Bronchial epithelial cell (primary cell): Measurements from ENCODE around the gene PTPRN2. TPM values are rescaled to one million over a fixed set of nuclear protein-coding genes. Genes with fewer than 3 reads are reported as not detected.
"Not testable (repeated sequence)": the region's sequence is repeated elsewhere in the genome, so short reads cannot be mapped to it uniquely, and the experiment has no call there.

Source experiments
- DNase-seq: peaks from one replicate; pipeline ENCODE4 v3.0.0-alpha.2; 2010; ENCODE audit warnings: low read depth
- FAIRE-seq: peaks from 2 replicates; lab custom pipeline; 2011; peaks lifted over from hg19 to GRCh38; lab: Jason Lieb, UNC
- H3K27me3 ChIP-seq: 2 replicates; pipeline ENCODE4 v1.5.1; 2011; ENCODE audit warnings: low read length; ENCODE audit not compliant: control insufficient read depth, insufficient read depth
- H3K36me3 ChIP-seq: 2 replicates; pipeline ENCODE4 v1.5.1; 2011; ENCODE audit warnings: low read length; ENCODE audit not compliant: control insufficient read depth, insufficient read depth
- H3K4me3 ChIP-seq: 2 replicates; pipeline ENCODE4 v1.5.1; 2011; ENCODE audit warnings: mild to moderate bottlenecking, low read depth, low read length, control low read depth
- total RNA-seq: library from RNA; depleted of rRNA; stranded (reverse); fragments of >200 nt; gene quantifications from 2 replicates; pipeline ENCODE4 v1.2.1, GENCODE V29; 2014
- TF ChIP-seq, protein P1 (sequence below): IDR thresholded peaks from 2 replicates; pipeline ENCODE4 v1.5.1; 2011; ENCODE audit warnings: mild to moderate bottlenecking, moderate library complexity, low read length, control low read depth, inconsistent platforms; ENCODE audit not compliant: insufficient read depth, severe bottlenecking

The PTPRN2 gene
- total RNA-seq, 1 donor from 2014 or later = 1.1 TPM

DNA sequence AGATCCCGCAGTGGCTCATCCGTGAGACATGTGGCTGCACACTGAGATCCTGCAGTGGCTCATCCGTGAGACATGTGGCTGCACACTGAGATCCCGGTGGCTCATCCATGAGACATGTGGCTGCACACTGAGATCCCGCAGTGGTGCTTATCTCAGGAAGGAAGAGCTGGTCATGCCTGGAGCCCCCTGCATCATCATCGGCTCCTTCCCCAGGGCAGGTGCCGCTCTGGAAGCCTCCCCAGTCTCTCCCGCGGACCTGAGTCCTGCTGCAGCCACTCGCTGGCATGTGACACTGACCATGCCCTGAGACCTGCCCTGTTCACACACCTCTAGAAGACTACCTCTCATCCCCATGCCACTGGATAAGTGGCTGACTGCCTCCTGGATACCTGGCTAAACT, 181.3 kb downstream of the PTPRN2 start:
- FAIRE-seq = no peak
- TF ChIP-seq, protein P1, sequence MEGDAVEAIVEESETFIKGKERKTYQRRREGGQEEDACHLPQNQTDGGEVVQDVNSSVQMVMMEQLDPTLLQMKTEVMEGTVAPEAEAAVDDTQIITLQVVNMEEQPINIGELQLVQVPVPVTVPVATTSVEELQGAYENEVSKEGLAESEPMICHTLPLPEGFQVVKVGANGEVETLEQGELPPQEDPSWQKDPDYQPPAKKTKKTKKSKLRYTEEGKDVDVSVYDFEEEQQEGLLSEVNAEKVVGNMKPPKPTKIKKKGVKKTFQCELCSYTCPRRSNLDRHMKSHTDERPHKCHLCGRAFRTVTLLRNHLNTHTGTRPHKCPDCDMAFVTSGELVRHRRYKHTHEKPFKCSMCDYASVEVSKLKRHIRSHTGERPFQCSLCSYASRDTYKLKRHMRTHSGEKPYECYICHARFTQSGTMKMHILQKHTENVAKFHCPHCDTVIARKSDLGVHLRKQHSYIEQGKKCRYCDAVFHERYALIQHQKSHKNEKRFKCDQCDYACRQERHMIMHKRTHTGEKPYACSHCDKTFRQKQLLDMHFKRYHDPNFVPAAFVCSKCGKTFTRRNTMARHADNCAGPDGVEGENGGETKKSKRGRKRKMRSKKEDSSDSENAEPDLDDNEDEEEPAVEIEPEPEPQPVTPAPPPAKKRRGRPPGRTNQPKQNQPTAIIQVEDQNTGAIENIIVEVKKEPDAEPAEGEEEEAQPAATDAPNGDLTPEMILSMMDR = no peak
- Histone ChIP-seq H3K27me3 (no peaks in the 10 kb centered on the region), H3K36me3 (no peaks in the 10 kb centered on the region), H3K4me3 (no peak overlapping the region)
- DNase-seq = no peak

DNA sequence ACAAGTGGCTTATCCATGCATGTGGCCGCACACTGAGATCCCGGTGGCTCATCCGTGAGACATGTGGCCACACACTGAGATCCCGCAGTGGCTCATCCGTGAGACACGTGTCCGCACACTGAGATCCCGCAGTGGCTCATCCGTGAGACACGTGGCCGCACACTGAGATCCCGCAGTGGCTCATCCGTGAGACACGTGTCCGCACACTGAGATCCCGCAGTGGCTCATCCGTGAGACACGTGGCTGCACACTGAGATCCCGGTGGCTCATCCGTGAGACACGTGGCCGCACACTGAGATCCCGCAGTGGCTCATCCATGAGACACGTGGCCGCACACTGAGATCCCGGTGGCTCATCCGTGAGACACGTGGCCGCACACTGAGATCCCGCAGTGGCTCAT, 181.9 kb downstream of the PTPRN2 start:
- DNase-seq, H3K27me3 ChIP-seq, H3K36me3 ChIP-seq, H3K4me3 ChIP-seq: not testable (repeated sequence)
- FAIRE-seq = peak; percentile 60

DNA sequence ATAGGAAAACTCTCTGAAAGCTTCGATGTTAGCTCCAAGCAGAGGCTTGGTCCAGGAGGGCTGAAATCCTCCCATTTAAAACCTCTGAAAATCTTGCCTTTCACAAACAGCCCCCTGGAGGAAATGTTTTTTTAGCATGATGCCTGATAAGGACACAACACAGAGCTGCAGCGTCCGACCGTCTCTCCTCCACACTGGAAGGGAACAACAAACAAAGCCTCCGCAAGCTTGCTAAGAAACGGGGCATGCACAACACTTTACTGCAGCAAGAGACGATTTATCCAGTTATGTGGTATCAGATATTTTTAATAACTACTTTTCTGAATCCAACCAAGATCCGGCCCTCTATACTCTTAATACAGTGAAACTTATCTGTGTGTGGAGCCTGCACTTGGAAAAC, 182.3 kb downstream of the PTPRN2 start:
- Histone ChIP-seq H3K27me3 (no peaks in the 10 kb centered on the region), H3K36me3 (no peaks in the 10 kb centered on the region), H3K4me3 (no peak overlapping the region)
- TF ChIP-seq, protein P1 = no peak
- DNase-seq = no peak
- FAIRE-seq = no peak

DNA sequence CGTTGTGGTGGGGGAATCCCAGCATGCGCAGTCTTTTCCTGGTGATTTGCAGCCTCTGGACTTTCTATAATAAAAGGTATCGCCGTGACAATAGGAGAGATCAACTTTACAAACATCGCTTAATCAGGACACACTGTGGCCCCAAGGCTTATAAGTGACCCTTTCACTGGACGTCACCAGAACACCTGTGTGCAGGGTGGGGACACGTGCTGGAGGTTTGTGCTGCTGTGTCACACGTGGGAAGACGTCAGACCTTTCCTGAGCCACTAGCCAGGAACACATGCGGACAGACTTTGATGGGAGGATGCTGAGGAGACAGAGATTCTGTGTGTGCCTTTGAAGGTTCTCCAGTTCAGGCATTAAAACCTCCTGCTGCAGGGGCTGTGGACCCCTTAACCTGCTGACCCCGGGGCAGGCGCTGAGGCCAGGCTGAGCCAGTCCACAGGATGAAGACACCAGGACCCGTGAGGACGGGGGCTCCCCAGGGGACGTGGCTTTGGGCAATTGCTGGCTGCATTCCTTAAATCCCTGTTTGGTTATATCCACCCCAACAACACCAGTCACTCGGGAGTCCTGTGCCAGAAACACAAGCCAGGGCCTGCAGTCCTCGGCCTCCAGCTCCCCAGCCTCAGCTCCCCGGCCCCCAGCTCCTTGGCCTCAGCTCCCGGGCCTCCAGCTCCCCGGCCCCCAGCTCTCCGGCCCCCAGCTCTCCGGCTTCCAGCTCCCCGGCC, 183.4 kb downstream of the PTPRN2 start:
- no peak for FAIRE-seq
- no peaks in the 10 kb centered on the region for H3K27me3 ChIP-seq

DNA sequence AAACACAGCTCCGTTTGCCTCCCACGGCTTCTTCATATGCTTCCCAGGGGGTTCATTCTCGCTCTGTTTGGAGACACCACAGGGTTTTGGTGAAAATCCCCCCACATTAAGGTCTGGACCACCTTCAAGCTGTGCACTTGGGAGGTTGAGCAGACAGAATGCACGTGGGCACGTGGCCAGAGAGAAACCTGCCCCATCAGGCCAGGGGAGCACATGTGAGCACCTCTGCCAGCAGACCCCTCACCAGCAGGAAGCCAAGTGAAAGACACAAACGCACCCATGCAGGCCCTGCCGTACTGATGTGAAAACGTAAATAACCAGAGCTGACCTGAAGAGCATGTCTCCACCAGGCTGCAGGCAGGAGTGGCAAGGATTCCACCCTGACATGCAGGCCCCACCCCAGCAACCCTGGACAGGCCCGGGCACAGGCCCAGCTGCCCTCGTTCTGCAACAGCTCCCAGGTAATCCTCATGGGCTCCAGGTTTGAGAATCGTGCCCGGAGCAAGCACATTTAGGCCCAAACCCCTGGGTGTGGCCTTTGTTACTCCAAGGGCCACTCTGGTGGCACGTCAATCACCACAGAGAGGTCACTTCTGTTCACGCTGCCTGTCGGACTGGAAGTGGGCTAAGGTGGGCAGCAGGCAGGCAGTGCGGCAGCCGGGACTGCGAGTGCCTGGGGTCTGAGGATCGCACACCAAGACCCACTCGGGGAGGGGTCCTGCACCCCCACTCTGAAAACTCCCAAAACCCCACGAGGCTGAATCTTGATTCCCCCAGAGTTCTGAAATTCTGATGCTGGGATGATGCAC, 184.4 kb downstream of the PTPRN2 start:
- FAIRE-seq = peak; percentile 72
- Histone ChIP-seq H3K27me3 (no peaks in the 10 kb centered on the region), H3K4me3 (no peak overlapping the region), H3K36me3 (no peaks in the 10 kb centered on the region)
- peak; percentile 77 for DNase-seq
- TF ChIP-seq, protein P1 = peak; percentile 9

More for the DNA sequence above, 183.4 kb downstream of the PTPRN2 start:
- no peaks in the 10 kb centered on the region for H3K36me3 ChIP-seq
- DNase-seq = peak; percentile 46
- TF ChIP-seq, protein P1 = no peak
- no peak overlapping the region for H3K4me3 ChIP-seq

DNA sequence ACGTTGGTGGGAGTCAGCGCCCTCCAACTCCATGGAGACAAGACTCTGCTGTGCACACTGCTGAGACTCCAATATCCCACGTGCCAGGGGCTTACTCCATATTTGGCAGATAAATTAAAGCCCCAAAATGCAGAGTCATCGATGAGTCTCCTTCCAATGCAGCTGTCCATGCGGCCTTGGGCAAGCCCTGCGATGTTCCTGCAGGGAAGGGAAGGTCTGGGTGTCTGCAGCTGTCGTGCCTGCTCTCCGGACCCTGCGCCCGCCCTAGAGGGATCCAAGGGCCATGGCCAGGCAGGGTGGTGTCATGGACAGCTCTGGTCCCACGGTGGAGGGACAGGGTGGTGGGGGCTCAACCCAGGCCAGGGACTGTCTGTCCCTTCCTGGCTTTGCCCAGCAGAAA, 185.2 kb downstream of the PTPRN2 start:
- Histone ChIP-seq H3K27me3 (no peaks in the 10 kb centered on the region), H3K4me3 (no peak overlapping the region), H3K36me3 (no peaks in the 10 kb centered on the region)
- TF ChIP-seq, protein P1 = no peak
- DNase-seq = no peak
- FAIRE-seq = no peak
